Measurements from ENCODE around the gene SFXN3. TPM values are rescaled to one million over a fixed set of nuclear protein-coding genes. Genes with fewer than 3 reads are reported as not detected.

The SFXN3 gene
- total and polyA plus RNA-seq, 2 of the 13 experiments (the other 11 are each of a cell fraction or from before 2014, with no cell fraction given): 16.8 to 71.5 TPM

DNA sequence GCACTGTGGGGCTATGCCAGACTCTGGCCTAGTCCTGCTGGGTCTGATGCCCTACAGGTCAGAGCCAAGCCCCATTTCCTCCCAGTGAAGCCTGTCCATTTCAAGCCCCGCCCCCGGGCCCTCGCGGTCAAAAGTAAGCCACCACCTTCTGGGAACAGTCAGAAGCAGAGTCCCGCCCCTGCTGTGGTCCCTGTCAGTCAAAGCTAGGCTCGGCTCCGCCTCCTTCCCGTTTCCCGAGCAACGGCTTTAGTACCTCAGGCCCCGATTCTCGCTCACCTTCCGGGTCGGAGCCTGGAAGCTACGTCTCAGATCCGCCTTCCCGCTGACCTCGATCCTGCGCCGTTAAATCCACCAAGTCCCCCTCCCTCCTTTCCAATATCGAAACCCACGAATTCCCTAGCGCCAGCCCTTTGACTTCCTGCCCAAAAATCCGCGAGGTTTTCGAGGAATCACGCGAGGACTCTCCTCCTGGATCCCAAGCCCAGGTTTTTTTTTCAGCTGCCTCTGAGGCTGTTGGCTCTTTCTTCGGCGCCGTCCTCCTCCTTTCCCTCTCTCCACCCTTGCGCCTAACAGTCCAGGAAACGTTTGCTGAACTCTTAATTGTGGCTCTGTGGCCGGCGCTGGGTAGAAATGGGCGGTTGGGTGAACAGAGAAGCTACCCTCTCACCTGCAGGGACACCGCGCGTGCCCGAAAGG is 11.8 kb downstream of the SFXN3 start (continued):
- TF ChIP-seq, protein P1, sequence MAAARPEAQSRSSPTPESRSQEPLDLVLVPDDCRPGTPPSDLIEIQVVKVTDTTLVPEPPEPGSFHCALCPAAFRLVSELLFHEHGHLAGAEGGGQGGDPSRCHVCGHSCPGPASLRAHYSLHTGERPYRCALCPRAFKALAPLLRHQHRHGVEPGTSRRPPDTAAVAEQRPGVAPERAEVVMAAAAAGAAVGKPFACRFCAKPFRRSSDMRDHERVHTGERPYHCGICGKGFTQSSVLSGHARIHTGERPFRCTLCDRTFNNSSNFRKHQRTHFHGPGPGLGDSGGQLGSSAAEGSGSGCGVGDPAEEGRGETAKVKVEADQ (CRISPR knock-in tag; IDR thresholded peaks at IDR 0.05; ENCODE audit: borderline replicate concordance): no peak
- TF ChIP-seq ZNF350 (CRISPR knock-in tag; IDR thresholded peaks at IDR 0.05; ENCODE audit: borderline replicate concordance, low read depth): peak; percentile 47; the same call in 1 of the 2 replicates
- TF ChIP-seq, protein P2, sequence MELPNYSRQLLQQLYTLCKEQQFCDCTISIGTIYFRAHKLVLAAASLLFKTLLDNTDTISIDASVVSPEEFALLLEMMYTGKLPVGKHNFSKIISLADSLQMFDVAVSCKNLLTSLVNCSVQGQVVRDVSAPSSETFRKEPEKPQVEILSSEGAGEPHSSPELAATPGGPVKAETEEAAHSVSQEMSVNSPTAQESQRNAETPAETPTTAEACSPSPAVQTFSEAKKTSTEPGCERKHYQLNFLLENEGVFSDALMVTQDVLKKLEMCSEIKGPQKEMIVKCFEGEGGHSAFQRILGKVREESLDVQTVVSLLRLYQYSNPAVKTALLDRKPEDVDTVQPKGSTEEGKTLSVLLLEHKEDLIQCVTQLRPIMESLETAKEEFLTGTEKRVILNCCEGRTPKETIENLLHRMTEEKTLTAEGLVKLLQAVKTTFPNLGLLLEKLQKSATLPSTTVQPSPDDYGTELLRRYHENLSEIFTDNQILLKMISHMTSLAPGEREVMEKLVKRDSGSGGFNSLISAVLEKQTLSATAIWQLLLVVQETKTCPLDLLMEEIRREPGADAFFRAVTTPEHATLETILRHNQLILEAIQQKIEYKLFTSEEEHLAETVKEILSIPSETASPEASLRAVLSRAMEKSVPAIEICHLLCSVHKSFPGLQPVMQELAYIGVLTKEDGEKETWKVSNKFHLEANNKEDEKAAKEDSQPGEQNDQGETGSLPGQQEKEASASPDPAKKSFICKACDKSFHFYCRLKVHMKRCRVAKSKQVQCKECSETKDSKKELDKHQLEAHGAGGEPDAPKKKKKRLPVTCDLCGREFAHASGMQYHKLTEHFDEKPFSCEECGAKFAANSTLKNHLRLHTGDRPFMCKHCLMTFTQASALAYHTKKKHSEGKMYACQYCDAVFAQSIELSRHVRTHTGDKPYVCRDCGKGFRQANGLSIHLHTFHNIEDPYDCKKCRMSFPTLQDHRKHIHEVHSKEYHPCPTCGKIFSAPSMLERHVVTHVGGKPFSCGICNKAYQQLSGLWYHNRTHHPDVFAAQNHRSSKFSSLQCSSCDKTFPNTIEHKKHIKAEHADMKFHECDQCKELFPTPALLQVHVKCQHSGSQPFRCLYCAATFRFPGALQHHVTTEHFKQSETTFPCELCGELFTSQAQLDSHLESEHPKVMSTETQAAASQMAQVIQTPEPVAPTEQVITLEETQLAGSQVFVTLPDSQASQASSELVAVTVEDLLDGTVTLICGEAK (IDR thresholded peaks at IDR 0.05): no peak
- TF ChIP-seq, protein P2 (CRISPR knock-in tag; IDR thresholded peaks at IDR 0.05): 0 out of 2 replicates have a peak, but pooled peaks have one; percentile 49
- TF ChIP-seq XBP1 (CRISPR knock-in tag; IDR thresholded peaks at IDR 0.05): no peak
- peak; percentile 38; the same call in 1 of the 2 replicates for TF ChIP-seq GABPA (IDR thresholded peaks at IDR 0.05; ENCODE audit: low read depth, low read length)
- TF ChIP-seq GABPA (CRISPR knock-in tag; IDR thresholded peaks at IDR 0.05; ENCODE audit: low read depth): peak; percentile 80
- peak; percentile 75; the same call in 1 of the 2 replicates for TF ChIP-seq ZNF274 (CRISPR knock-in tag; IDR thresholded peaks at IDR 0.05)
- TF ChIP-seq SCMH1 (CRISPR knock-in tag; IDR thresholded peaks at IDR 0.05; ENCODE audit: borderline replicate concordance): no peak
- TF ChIP-seq NR2F1 (CRISPR knock-in tag; IDR thresholded peaks at IDR 0.05): peak in 1 of 2 experiments; percentile 16; a peak in 1 of 4 replicates
- no peak for TF ChIP-seq ZNF558 (CRISPR knock-in tag; IDR thresholded peaks at IDR 0.05; ENCODE audit: borderline replicate concordance)
- peak; percentile 94 for TF ChIP-seq CHD2 (IDR thresholded peaks at IDR 0.05; ENCODE audit: low read depth, low read length)
- TF ChIP-seq ZMYM2 (CRISPR knock-in tag; IDR thresholded peaks at IDR 0.05): 0 out of 2 replicates have a peak, but pooled peaks have one; percentile 20
- TF ChIP-seq, protein P3, sequence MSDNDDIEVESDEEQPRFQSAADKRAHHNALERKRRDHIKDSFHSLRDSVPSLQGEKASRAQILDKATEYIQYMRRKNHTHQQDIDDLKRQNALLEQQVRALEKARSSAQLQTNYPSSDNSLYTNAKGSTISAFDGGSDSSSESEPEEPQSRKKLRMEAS (IDR thresholded peaks at IDR 0.05): peak; percentile 47; the same call in 1 of the 2 replicates
- TF ChIP-seq ISL2 (CRISPR knock-in tag; IDR thresholded peaks at IDR 0.05): 0 out of 2 replicates have a peak, but pooled peaks have one; percentile 15
